ENCODE data around the gene PTPRN2.
"Not testable (repeated sequence)": the region's sequence is repeated elsewhere in the genome, so short reads cannot be mapped to it uniquely, and the experiment has no call there.

PTPRN2 gene

DNA sequence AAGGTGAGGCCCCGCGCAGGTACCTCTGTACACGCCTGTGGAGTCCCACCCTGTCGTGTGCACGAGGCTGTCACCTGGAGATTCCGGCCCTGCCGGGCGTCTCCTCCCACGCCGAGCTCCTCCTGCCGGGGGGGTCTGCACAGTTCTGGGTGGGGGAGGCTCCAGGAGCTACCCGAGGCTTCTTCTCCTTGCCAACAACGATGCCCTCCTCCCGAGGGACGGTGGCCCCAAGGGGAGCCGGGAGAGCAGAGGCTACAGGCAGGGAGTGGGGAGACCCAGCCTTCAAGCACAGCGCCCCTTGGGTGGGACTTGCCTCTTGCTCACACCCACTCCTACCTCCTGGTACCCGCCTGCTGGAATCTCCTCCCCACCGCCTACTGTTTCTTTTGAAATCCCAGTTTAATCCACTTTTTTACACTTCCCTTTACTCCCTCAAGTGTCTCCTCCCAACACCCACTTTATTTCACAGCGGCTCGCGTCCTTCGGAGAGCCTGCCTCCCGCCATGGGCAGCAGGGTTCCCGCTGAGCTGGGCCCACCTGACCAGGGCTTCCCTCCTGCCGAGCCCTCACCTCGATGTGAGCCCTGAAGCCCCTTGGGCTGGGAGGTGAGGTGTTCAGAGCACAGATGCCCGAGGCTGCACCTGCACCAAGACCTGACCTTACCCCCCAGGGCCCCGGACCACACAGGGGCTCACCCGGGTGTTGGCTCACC is 912.8 kb downstream of the PTPRN2 start:
- no peak for DNase-seq

- DNase-seq = no peak
Observed at GRCh38 chr7:157674027-157674714, 913.5 kb downstream of the PTPRN2 start.

DNA sequence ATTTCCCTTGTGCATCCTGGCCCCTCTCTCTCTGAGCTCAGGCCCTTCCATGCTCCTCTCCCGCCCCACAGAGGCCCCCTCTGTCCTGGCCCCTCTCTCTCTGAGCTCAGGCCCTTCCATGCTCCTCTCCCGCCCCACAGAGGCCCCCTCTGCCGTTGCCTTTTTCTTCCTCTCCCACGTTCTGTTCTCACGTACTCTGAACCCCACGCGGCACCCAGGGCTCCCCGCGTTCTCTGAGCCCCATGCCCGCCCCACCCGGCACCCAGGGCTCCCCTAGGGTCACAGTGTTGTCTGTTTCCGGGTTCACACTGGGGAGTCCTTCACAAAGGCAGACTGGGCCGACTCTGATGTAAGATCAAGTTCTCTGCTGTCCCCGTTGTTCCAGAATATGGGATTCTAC is 914.0 kb downstream of the PTPRN2 start:
- no peak for DNase-seq

DNA sequence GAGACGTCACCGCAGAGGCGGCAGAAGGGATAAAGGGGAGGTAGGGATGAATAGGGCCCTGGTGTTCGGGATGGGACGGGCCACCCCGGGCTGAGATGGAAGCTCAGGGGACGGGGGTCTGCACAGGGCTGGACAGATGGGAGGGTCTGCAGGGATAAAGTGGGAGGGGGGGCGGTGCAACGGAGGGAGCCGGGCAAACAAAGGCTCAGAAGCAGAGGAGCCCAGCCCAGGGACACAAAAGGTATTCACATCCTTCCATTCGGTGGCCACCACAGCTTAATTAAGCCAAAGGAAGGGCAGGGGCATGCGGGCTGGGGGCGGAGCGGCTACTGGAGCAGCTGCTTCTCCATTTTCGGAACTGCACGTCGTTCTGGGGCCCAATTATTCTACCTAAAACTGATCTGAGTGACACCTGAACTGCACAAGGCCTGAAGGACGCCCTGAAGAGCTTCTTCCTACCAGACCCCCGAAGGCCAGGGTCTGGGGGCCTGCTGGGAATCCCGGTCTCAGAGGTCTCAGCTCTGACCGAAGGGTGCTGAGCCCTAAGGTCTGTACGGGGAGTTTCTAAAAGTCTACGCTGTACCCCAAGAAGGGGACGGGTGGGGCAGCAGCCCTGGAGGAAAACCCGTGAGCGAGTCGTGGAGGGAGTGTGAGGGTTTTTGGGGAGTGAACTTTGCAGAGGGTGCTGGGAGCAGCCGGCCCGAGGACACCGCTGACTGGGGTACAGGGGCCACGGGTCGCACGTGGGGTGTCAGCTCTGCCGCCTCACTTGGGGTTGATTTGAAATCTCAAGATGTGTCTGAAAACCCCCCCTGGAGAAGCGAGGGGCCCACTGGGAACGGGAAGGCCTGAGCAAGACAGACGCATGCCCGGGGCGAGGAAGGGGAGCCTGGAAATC is 916.0 kb downstream of the PTPRN2 start:
- no peak for DNase-seq

GRCh38 chr7:157670490-157671357 is 916.9 kb downstream of the PTPRN2 start:
- DNase-seq = no peak

DNA sequence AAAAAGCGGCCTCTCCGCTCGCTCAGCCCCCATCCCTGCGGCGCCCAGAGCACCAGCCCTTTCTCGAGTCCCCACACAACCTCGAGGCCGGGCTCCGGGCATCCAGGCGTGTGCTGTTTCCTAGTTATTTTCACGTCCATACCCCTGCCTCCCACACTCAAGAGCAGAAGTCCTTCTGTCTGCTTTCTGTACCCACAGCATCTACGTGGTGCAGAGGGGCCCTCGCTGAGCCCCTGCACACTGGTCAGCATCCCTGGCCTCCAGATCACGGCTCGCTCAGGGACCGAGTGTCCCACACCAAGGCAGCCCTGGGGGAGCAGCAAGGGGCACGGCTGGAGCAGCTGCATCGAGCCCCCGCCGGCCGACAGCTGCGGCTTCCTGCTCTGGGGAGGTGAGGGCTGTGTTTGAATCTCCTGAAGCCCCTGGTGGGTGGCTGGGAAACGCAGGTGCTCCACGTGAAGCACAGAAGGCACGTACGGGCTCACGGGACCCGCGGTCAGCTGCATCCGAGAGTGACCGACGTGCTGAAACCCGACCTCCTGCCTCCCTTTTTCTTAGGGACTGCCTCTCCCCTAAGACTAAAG is 917.8 kb downstream of the PTPRN2 start:
- no peak for DNase-seq

GRCh38 chr7:157668884-157669767 is 918.5 kb downstream of the PTPRN2 start:
- no peak for DNase-seq

- DNase-seq = no peak
Observed at GRCh38 chr7:157668221-157668883, 919.3 kb downstream of the PTPRN2 start.

GRCh38 chr7:157667731-157668130 is 919.9 kb downstream of the PTPRN2 start:
- DNase-seq = no peak

- DNase-seq = no peak
Observed at GRCh38 chr7:157667261-157667660, 920.4 kb downstream of the PTPRN2 start.

- DNase-seq = no peak
Observed at GRCh38 chr7:157666530-157667040, 921.0 kb downstream of the PTPRN2 start.

DNA sequence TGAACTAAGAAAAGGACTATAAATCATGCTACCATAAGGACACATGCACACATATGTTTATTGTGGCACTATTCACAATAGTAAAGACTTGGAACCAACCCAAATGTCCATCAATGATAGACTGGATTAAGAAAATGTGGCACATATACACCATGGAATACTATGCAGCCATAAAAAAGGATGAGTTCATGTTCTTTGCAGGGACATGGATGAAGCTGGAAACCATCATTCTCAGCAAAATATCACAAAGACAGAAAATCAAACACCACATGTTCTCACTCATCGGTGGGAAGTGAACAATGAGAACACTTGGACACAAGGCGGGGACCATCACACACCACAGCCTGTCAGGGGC is 922.0 kb downstream of the PTPRN2 start:
- DNase-seq = not testable (repeated sequence)

DNA sequence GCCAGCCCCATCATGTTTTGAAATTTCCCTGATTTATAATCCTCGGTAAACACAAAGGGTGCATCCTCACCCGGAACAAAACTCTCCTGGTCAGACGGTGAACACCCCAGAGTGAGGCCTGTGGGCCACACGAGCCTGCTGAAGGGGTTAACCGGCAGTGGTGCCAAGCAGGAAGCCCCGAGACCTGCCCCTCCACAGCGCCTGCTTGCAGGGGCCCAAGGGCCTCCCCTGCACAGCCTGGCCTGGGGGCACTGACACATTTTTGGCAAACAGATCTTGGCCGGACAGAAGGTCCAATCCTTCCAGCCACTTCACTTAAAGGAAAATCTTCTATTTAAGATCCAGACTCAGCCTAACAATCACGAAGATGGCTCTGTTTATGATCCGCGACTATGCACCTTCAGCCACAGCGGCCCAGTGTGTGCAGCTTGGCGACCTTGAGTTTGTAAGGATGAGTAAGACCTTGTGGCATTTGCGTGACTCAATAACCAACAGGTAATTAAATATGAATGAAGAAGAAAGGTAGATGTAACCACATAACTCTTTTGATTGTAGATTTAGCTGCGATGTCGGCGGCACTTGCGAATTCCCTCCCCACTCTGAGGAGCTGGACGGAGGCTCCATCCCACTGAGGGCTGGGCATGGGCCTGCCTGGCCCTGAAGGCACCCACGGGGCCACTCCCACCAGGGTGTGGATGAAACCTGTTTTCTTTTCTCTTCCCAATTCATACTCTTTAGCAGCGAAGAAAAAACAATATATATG is 922.6 kb downstream of the PTPRN2 start:
- no peak for DNase-seq

- no peak for DNase-seq
Observed at GRCh38 chr7:157664034-157664433, 923.6 kb downstream of the PTPRN2 start.

- DNase-seq = no peak
Observed at GRCh38 chr7:157662981-157663716, 924.5 kb downstream of the PTPRN2 start.

DNA sequence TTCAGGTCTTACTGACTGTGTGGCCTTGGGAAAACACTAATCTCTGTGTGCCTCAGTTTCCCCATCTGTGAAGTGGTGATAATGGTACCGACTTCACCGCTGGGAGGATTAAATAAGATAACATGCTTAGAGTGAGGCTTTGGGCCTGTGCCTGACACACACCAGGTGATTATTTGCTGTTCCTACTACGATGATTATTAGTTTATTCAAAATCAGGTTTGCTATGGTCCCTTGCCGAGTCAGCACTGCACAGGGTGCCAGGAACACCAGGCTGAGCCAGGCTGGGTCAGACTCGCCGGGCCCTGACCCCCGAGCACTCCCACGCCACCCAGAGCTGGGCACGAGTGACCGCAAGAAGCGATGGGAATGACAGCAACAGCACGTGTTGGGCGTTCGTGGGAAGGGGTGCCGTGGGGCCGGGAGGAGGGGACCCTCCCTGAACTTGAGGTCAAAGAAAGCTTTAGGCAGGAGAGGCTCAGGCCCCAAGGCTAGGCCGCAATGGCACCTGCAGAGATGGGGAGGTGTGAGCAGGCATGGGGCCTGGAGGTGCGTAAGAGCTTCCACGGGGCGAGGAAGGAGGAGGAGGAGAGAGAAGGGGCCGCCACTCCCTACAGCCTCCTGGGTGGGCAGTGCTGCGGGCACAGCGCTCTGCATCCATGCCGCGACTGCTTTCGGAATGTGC is 925.4 kb downstream of the PTPRN2 start:
- DNase-seq = no peak

- no peak for DNase-seq
Observed at GRCh38 chr7:157661611-157661975, 926.0 kb downstream of the PTPRN2 start.

- DNase-seq = no peak
Observed at GRCh38 chr7:157660971-157661610, 926.5 kb downstream of the PTPRN2 start.
